Right lobe of liver (tissue), 6 donors: ENCODE measurements around the gene TSTD2. TPM values are rescaled to one million over a fixed set of nuclear protein-coding genes. Genes with fewer than 3 reads are reported as not detected.

Experiments used
- ATAC-seq, 4 donors: fragments of 200-7000 bp; cut with Tn5 transposase; one replicate each; pipeline ENCODE4 v1.9.1; 2020; ENCODE audit warnings: mild to moderate bottlenecking in 4 of 4, moderate library complexity in 4 of 4
- DNase-seq, 3 donors: peaks; one replicate each; pipeline ENCODE4 v3.0.0-alpha.2; 2020
- H3K27ac ChIP-seq, 3 donors: fragments of 200-600 bp; one replicate each; pipeline ENCODE4 v1.8.0; 2022
- H3K27me3 ChIP-seq, 2 donors: fragments of 200-600 bp; one replicate each; pipeline ENCODE4 v1.8.0; 2022
- H3K36me3 ChIP-seq, 4 donors: fragments of 200-600 bp; sonication (generic) in 1 of 4; one replicate each; pipeline versions ENCODE4 v1.5.1 to v1.8.0; 2017 to 2022; ENCODE audit warnings: control low read depth in 1 of 4
- H3K4me1 ChIP-seq, 4 donors: fragments of 200-600 bp; sonication (generic) in 1 of 4; one replicate each; pipeline versions ENCODE4 v1.5.1 to v1.8.0; 2017 to 2022; ENCODE audit warnings: control low read depth in 1 of 4
- H3K4me3 ChIP-seq, 3 donors: fragments of 200-600 bp; one replicate each; pipeline ENCODE4 v1.8.0; 2022
- H3K9me3 ChIP-seq, 4 donors: fragments of 200-600 bp; sonication (generic) in 1 of 4; one replicate each; pipeline versions ENCODE4 v1.5.1 to v1.8.0; 2017 to 2022; ENCODE audit warnings: control low read depth in 1 of 4
- POLR2A ChIP-seq: fragments of 450-650 bp; IDR thresholded peaks from one replicate; pipeline ENCODE4 v1.6.1; 2017; ENCODE audit warnings: antibody characterized with exemption, mild to moderate bottlenecking
- whole genome bisulfite sequencing: methylation state at CpG from one replicate; pipeline ENCODE4 v1.1.6; 2018; ENCODE audit warnings: low coverage, low lambda C conversion rate; ENCODE audit not compliant: insufficient coverage; ENCODE audit errors: missing lambda C conversion rate; 5-methylcytosine and 5-hydroxymethylcytosine counted together
- intact Hi-C, 2 donors: fragments of 100-400 bp; cut with DNase I; formaldehyde crosslinking; loops; one replicate each; pipeline versions ENCODE4 v1.11.2 to v1.14.1; 2022
- total RNA-seq, 6 experiments: library from RNA; depleted of rRNA in 2 of 6; stranded (reverse); fragments of >200 nt in 2 of 6; fragmentation: NEBNext Ultra II Directional in 3 of 6; extraction: Animal tissue kit (Norgen Biotek cat#: 25700) in 3 of 6; gene quantifications; one replicate each; pipeline versions ENCODE4 v1.1.0 to v1.2.4, GENCODE V29; 2016 to 2023
- TF ChIP-seq, protein P1 (sequence below), 4 donors: fragments of 200-600 bp in 3 of 4; fragments of 450-650 bp in 1 of 4; IDR thresholded peaks; one replicate each; pipeline versions ENCODE4 v1.5.1 to v1.8.0; 2016 to 2022; ENCODE audit warnings: antibody characterized with exemption in 4 of 4, mild to moderate bottlenecking in 2 of 4
- donor health status: DM: no; HTN: yes; CAD: no.
- donor health status: DM: no; HTN: no; CAD: no.
- donor health status: DM: no; HTN: no; CAD: no.
- donor health status: DM: no; HTN: yes; CAD: no.
- donor health status: DM: no; HTN: yes; CAD: no.

The TSTD2 gene
- total RNA-seq, 6 experiments from 2014 or later, result 7.9 to 10.2 (median 9.0) TPM

DNA sequence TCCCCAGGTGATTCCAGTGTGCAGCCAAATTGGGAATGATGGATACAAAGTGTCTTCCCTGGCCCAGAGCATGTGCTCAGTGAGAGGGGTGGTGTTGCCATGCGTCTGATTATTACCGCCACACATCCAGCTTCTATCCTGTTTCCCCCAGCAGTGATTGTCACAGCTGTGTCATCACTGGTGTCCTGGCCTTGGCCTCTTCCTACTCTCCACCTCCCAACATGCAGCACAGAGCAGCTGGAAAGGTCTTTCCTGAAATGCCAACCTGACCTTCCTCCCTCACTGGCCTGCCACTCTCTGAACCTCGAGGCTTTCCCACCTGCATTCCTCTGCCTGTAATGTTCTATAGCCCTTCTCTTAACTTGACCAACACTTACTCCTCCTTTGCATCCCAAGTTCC, 71.7 kb downstream of the TSTD2 start:
- DNase-seq (no peak), ATAC-seq (peak in 1 of 4 donors; percentile 1)
- Histone ChIP-seq H3K27ac (no peak overlapping the region), H3K4me3 (no peak overlapping the region), H3K9me3 (no peaks in the 10 kb centered on the region), H3K36me3 (no peaks in the 10 kb centered on the region), H3K4me1 (peaks cover 0 to 22% (median 15%) of the 10 kb centered on the region in 4 donors), H3K27me3 (no peaks in the 10 kb centered on the region)
- intact Hi-C loops, result no loop called here
- TF ChIP-seq, protein P1, sequence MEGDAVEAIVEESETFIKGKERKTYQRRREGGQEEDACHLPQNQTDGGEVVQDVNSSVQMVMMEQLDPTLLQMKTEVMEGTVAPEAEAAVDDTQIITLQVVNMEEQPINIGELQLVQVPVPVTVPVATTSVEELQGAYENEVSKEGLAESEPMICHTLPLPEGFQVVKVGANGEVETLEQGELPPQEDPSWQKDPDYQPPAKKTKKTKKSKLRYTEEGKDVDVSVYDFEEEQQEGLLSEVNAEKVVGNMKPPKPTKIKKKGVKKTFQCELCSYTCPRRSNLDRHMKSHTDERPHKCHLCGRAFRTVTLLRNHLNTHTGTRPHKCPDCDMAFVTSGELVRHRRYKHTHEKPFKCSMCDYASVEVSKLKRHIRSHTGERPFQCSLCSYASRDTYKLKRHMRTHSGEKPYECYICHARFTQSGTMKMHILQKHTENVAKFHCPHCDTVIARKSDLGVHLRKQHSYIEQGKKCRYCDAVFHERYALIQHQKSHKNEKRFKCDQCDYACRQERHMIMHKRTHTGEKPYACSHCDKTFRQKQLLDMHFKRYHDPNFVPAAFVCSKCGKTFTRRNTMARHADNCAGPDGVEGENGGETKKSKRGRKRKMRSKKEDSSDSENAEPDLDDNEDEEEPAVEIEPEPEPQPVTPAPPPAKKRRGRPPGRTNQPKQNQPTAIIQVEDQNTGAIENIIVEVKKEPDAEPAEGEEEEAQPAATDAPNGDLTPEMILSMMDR (IDR thresholded peaks at IDR 0.05), result no peak
- no peak for TF ChIP-seq POLR2A
- 20% methylated on average over 1 of the region's 3 CpGs for WGBS

DNA sequence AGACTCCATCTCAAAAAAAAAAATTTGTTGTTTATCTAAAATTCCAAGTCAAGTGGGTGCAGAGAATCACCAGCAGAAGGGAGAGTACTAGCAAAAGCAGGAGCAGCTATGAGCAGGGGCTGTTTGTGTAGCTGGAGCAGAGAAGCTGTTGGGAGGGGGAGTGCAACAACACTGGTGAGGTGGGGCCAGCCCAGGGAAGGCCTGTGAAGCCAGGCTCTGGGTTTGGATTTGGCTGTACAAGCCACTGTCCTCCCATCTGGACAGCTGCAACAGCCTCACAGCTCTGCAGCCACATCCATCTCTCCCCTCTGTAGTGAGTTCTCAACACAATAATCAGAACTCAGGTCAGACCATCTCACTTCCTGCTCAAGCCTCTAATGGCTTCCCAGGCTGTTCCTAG, 72.3 kb downstream of the TSTD2 start:
- Histone ChIP-seq H3K4me1 (peaks cover 0 to 29% (median 18%) of the 10 kb centered on the region in 4 donors), H3K4me3 (no peak overlapping the region), H3K27me3 (no peaks in the 10 kb centered on the region), H3K36me3 (no peaks in the 10 kb centered on the region), H3K27ac (no peak overlapping the region), H3K9me3 (no peaks in the 10 kb centered on the region)
- DNase-seq (no peak), ATAC-seq (no peak)
- intact Hi-C loops, result no loop called here
- TF ChIP-seq POLR2A, result no peak
- TF ChIP-seq, protein P1 (IDR thresholded peaks at IDR 0.05), result no peak

DNA sequence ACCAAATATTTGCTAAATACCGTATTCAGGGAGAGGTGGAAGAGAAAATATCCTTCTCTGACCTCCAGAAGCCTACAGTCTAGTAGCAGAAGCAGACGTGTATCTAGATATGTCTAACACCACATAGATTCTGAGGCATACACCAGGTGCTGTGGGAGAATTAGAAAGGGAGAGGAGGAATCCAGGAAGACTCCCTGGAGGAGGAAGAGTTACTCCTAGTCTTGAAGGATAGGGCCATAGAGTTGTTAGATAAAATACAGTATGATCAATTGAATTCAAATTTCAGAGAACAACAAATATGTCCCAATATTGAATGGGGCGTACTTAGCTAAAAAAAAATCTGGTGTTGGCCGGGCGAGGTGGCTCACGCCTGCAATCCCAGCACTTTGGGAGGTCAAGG, 73.0 kb downstream of the TSTD2 start:
- Histone ChIP-seq H3K27ac (no peak overlapping the region), H3K36me3 (no peaks in the 10 kb centered on the region), H3K27me3 (no peaks in the 10 kb centered on the region), H3K9me3 (no peaks in the 10 kb centered on the region), H3K4me3 (no peak overlapping the region), H3K4me1 (peaks cover 0 to 31% (median 20%) of the 10 kb centered on the region in 4 donors)
- ATAC-seq (no peak), DNase-seq (no peak)
- 75% methylated on average over 6 of the region's 6 CpGs for WGBS
- intact Hi-C loops, result no loop called here
- TF ChIP-seq POLR2A, result no peak
- TF ChIP-seq, protein P1 (IDR thresholded peaks at IDR 0.05), result no peak

DNA sequence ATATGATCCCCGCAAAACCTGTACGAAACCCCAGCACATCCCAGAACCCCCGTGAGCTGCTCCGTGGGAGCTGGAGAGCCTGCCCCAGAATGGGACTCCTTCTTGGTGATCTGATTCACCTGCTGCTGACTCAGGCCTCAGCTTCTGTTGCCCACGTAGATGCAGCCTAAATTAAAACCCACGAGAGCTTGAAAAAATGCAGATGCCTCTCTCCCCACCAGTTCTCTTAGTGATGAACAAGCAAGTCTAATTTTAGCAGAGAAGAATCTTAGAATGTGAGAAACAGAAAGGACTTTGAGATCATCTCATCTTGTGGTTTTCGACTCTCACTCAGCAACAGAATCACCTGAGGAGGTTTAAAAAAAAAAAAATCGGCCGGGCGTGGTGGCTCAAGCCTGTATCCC, 74.1 kb downstream of the TSTD2 start:
- Histone ChIP-seq H3K36me3 (no peaks in the 10 kb centered on the region), H3K4me1 (peaks cover 0 to 31% (median 20%) of the 10 kb centered on the region in 4 donors), H3K4me3 (no peak overlapping the region), H3K27ac (peak overlapping the region in 2 of 3 donors; percentile 94 to 95), H3K27me3 (no peaks in the 10 kb centered on the region), H3K9me3 (no peaks in the 10 kb centered on the region)
- intact Hi-C loops, result no loop called here
- 84% methylated on average over 10 of the region's 10 CpGs for WGBS
- ATAC-seq (no peak), DNase-seq (no peak)
- TF ChIP-seq, protein P1 (IDR thresholded peaks at IDR 0.05), result no peak
- no peak for TF ChIP-seq POLR2A

DNA sequence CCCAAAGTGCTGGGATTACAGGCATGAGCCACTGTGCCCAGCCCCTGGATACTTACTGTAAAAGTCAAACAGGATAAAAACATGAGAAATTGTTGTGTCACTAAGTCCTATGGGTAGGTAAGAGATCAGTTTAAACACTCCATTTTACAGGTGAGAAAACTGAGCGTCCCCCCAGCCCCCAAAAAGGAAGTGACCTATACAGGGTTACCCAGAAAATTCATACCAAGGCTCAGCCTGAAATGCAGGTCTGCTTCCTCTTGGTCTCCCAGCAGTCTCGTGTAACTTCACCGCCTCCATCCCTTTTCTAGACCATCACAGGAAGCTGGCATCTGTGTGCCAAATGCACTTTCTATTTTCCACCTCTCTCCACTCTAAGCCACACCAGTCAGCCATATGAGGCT, 74.5 kb downstream of the TSTD2 start:
- Histone ChIP-seq H3K4me3 (no peak overlapping the region), H3K36me3 (no peaks in the 10 kb centered on the region), H3K27ac (peak overlapping the region; percentile 89 to 95 (median 94)), H3K27me3 (no peaks in the 10 kb centered on the region), H3K4me1 (peaks cover 0 to 31% (median 20%) of the 10 kb centered on the region in 4 donors), H3K9me3 (no peaks in the 10 kb centered on the region)
- WGBS, result 42% methylated on average over 2 of the region's 3 CpGs
- intact Hi-C loops, result no loop called here
- no peak for TF ChIP-seq POLR2A
- TF ChIP-seq, protein P1 (IDR thresholded peaks at IDR 0.05), result no peak
- ATAC-seq (no peak), DNase-seq (peak in 1 of 3 donors; percentile 27)
